ENCODE measurements around the gene THBS3. TPM values are rescaled to one million over a fixed set of nuclear protein-coding genes. Genes with fewer than 3 reads are reported as not detected.

Gene THBS3
- total and polyA plus RNA-seq, 9 of the 15 experiments (the other 6 are each of a cell fraction or from before 2014, with no cell fraction given), result 0.59 to 8.3 (median 3.2) TPM

GRCh38 chr1:155226910-155227260 lies 19.2 kb upstream of the THBS3 start (continued):
- no peak for TF ChIP-seq HNRNPK (IDR thresholded peaks at IDR 0.05; ENCODE audit: low read depth, low read length, poor library complexity, severe bottlenecking)
- TF ChIP-seq, protein P1, sequence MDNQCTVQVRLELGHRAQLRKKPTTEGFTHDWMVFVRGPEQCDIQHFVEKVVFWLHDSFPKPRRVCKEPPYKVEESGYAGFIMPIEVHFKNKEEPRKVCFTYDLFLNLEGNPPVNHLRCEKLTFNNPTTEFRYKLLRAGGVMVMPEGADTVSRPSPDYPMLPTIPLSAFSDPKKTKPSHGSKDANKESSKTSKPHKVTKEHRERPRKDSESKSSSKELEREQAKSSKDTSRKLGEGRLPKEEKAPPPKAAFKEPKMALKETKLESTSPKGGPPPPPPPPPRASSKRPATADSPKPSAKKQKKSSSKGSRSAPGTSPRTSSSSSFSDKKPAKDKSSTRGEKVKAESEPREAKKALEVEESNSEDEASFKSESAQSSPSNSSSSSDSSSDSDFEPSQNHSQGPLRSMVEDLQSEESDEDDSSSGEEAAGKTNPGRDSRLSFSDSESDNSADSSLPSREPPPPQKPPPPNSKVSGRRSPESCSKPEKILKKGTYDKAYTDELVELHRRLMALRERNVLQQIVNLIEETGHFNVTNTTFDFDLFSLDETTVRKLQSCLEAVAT (IDR thresholded peaks at IDR 0.05), result no peak
- TF ChIP-seq CBX8 (IDR thresholded peaks at IDR 0.05; ENCODE audit: borderline replicate concordance, extremely low read depth, low read depth, low read length, poor library complexity, severe bottlenecking), result no peak
- TF ChIP-seq ZNF395 (CRISPR knock-in tag; IDR thresholded peaks at IDR 0.05), result no peak
- TF ChIP-seq PHF8 (IDR thresholded peaks at IDR 0.05; ENCODE audit: borderline replicate concordance, low read length), result no peak
- 0 out of 2 replicates have a peak, but pooled peaks have one; percentile 8 for TF ChIP-seq NR2F6 (CRISPR knock-in tag; IDR thresholded peaks at IDR 0.05)
- TF ChIP-seq SLC30A9 (CRISPR knock-in tag; IDR thresholded peaks at IDR 0.05), result no peak
- TF ChIP-seq, protein P2, sequence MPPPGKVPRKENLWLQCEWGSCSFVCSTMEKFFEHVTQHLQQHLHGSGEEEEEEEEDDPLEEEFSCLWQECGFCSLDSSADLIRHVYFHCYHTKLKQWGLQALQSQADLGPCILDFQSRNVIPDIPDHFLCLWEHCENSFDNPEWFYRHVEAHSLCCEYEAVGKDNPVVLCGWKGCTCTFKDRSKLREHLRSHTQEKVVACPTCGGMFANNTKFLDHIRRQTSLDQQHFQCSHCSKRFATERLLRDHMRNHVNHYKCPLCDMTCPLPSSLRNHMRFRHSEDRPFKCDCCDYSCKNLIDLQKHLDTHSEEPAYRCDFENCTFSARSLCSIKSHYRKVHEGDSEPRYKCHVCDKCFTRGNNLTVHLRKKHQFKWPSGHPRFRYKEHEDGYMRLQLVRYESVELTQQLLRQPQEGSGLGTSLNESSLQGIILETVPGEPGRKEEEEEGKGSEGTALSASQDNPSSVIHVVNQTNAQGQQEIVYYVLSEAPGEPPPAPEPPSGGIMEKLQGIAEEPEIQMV (tag; conservative IDR thresholded peaks at IDR 0.05; ENCODE audit: low read depth), result no peak
- no peak for TF ChIP-seq BCLAF1 (IDR thresholded peaks at IDR 0.05; ENCODE audit: borderline replicate concordance in 1 of 2, control insufficient read depth in 1 of 2, low read depth in 2 of 2, low read length in 1 of 2)
- TF ChIP-seq TCF15 (CRISPR knock-in tag; IDR thresholded peaks at IDR 0.05), result no peak
- peak; percentile 55; the same call in 1 of the 2 replicates for TF ChIP-seq ZNF311 (CRISPR knock-in tag; IDR thresholded peaks at IDR 0.05)
- no peak for TF ChIP-seq CBX2 (IDR thresholded peaks at IDR 0.05; ENCODE audit: insufficient read depth, low read length, poor library complexity, severe bottlenecking)
- no peak for TF ChIP-seq ZNF707 (CRISPR knock-in tag; conservative IDR thresholded peaks at IDR 0.05)
- no peak for TF ChIP-seq XRCC4 (IDR thresholded peaks at IDR 0.05; ENCODE audit: extremely low read depth, insufficient read depth, insufficient read length)
- no peak for TF ChIP-seq TSC22D4 (tag; IDR thresholded peaks at IDR 0.05)
- no peak for TF ChIP-seq STAT5A (IDR thresholded peaks at IDR 0.05; ENCODE audit: borderline replicate concordance, low read length)
